HepG2 (cell line): Measurements from ENCODE around the gene C2orf78. TPM values are rescaled to one million over a fixed set of nuclear protein-coding genes. Genes with fewer than 3 reads are reported as not detected.

Source experiments
- ATAC-seq: fragments of 200-7000 bp; cut with Tn5 transposase; 3 replicates; pipeline ENCODE4 v1.9.1; 2020; ENCODE audit warnings: mild to moderate bottlenecking, moderate library complexity
- BruUV-seq: library from RNA; stranded (reverse); fragments of 400-500 nt; replicated peaks from 2 replicates; lab custom pipeline; 2021; lab: Mats Ljungman, UMichigan
- CTCF ChIA-PET: fragments of 300-600 bp; formaldehyde crosslinking; extraction: SDS; loops from one replicate; lab custom pipeline; 2021; ENCODE audit warnings: low total read pairs, inconsistent platforms, low intra/inter-chr PET ratio; lab: Yijun Ruan, JAX
- POLR2A ChIA-PET: fragments of 350-600 bp; sonication (Branson Sonifier 250); formaldehyde crosslinking; loops from one replicate; lab custom pipeline; 2020; ENCODE audit warnings: antibody characterized with exemption, inconsistent platforms; lab: Yijun Ruan, JAX
- DNase-seq: peaks from one replicate; pipeline ENCODE4 v3.0.0-alpha.2; 2015; ENCODE audit warnings: low spot score
- FAIRE-seq: peaks from 3 replicates; lab custom pipeline; 2011; peaks lifted over from hg19 to GRCh38; lab: Jason Lieb, UNC
- H2AFZ ChIP-seq: one replicate; pipeline ENCODE4 v1.6.1; 2011; ENCODE audit warnings: low read length, inconsistent platforms
- H3K27ac ChIP-seq: fragments of 300-600 bp; 3 replicates; pipeline ENCODE4 v1.8.0; 2011; ENCODE audit warnings: mixed run types, mild to moderate bottlenecking, mixed read lengths, low read length, inconsistent platforms; ENCODE audit not compliant: insufficient read depth; ENCODE audit errors: extremely low read length
- H3K27me3 ChIP-seq, 2 experiments: fragments of 200-600 bp in 1 of 2; 2 replicates in 1 of 2; 3 replicates in 1 of 2; pipeline versions ENCODE4 v1.6.0 to v1.8.0; 2011; ENCODE audit warnings: low read length in 2 of 2, mild to moderate bottlenecking in 2 of 2, moderate library complexity in 2 of 2, inconsistent platforms in 1 of 2; ENCODE audit not compliant: insufficient read depth in 2 of 2, control insufficient read depth in 1 of 2
- H3K36me3 ChIP-seq, 2 experiments: fragments of 200-600 bp in 1 of 2; replicated peaks in 1 of 2; 2 replicates in 1 of 2; 3 replicates in 1 of 2; pipeline versions ENCODE4 v1.5.1 to v1.8.0; 2011; ENCODE audit warnings: low read length in 2 of 2, inconsistent platforms in 1 of 2; ENCODE audit not compliant: insufficient read depth in 2 of 2, control insufficient read depth in 1 of 2
- H3K4me1 ChIP-seq: 2 replicates; pipeline ENCODE4 v1.5.1; 2012; ENCODE audit warnings: low read length, inconsistent platforms; ENCODE audit not compliant: insufficient read depth
- H3K4me2 ChIP-seq: 2 replicates; pipeline ENCODE4 v1.6.0; 2011; ENCODE audit warnings: low read depth, low read length, inconsistent platforms
- H3K4me3 ChIP-seq, 3 experiments: fragments of 200-600 bp in 1 of 3; sonication (generic), shearing (Covaris generic) in 1 of 3; replicated peaks in 1 of 3; 2 replicates each; pipeline ENCODE4 v1.5.1; 2011 to 2016; ENCODE audit warnings: low read length in 3 of 3, inconsistent platforms in 2 of 3, low read depth in 2 of 3, mild to moderate bottlenecking in 2 of 3, control low read depth in 1 of 3, mixed read lengths in 1 of 3; ENCODE audit not compliant: insufficient read depth in 1 of 3
- H3K79me2 ChIP-seq: one replicate; pipeline ENCODE4 v1.6.1; 2011; ENCODE audit warnings: low read length, inconsistent platforms; ENCODE audit not compliant: insufficient read depth
- H3K9ac ChIP-seq: 2 replicates; pipeline ENCODE4 v1.6.0; 2011; ENCODE audit warnings: mild to moderate bottlenecking, low read depth, low read length, inconsistent platforms; ENCODE audit not compliant: insufficient read depth
- H3K9me3 ChIP-seq: 2 replicates; pipeline ENCODE4 v1.5.1; 2012; ENCODE audit warnings: mild to moderate bottlenecking, low read length
- H4K20me1 ChIP-seq: 2 replicates; pipeline ENCODE4 v1.6.0; 2011; ENCODE audit warnings: inconsistent platforms, mild to moderate bottlenecking, low read length, moderate library complexity; ENCODE audit not compliant: insufficient read depth
- ADNP ChIP-seq: sonication (generic); formaldehyde crosslinking; IDR thresholded peaks from 2 replicates; pipeline ENCODE4 v1.4.0; 2020; ENCODE audit warnings: missing genetic modification reagents
- ELF3 ChIP-seq: IDR thresholded peaks from 2 replicates; pipeline ENCODE4 v1.6.1; 2016; ENCODE audit warnings: missing genetic modification reagents, missing compliant biosample characterization
- HOXD1 ChIP-seq: sonication (generic); formaldehyde crosslinking; IDR thresholded peaks from 2 replicates; pipeline ENCODE4 v1.5.0; 2020; ENCODE audit warnings: missing genetic modification reagents
- IKZF4 ChIP-seq: sonication (generic); formaldehyde crosslinking; IDR thresholded peaks from 2 replicates; pipeline ENCODE4 v1.5.1; 2020; ENCODE audit warnings: borderline replicate concordance, mild to moderate bottlenecking, low read depth, missing genetic modification reagents; ENCODE audit errors: not compliant biosample characterization
- NFE2 ChIP-seq: sonication (generic); formaldehyde crosslinking; IDR thresholded peaks from 2 replicates; pipeline ENCODE4 v1.4.0; 2020; ENCODE audit warnings: missing genetic modification reagents
- SAP130 ChIP-seq: IDR thresholded peaks from 2 replicates; pipeline ENCODE4 v1.6.1; 2016; ENCODE audit warnings: low read depth
- SIX1 ChIP-seq: sonication (generic); formaldehyde crosslinking; IDR thresholded peaks from 2 replicates; pipeline ENCODE4 v1.4.0; 2020; ENCODE audit warnings: missing genetic modification reagents, borderline replicate concordance
- SOX6 ChIP-seq, 2 experiments: fragments of 450-650 bp in 1 of 2; sonication (generic) in 1 of 2; formaldehyde crosslinking in 1 of 2; IDR thresholded peaks; 2 replicates each; pipeline versions ENCODE4 v1.4.0 to v1.6.1; 2017 to 2020; ENCODE audit warnings: antibody characterized with exemption in 1 of 2, mild to moderate bottlenecking in 1 of 2, missing genetic modification reagents in 1 of 2
- TAF1 ChIP-seq: sonication (generic); formaldehyde crosslinking; IDR thresholded peaks from 2 replicates; pipeline ENCODE4 v1.4.0; 2020; ENCODE audit warnings: missing genetic modification reagents
- TCF7L2 ChIP-seq: IDR thresholded peaks from 2 replicates; pipeline ENCODE4 v1.6.1; 2011; ENCODE audit warnings: mild to moderate bottlenecking, low read depth, low read length, moderate library complexity
- ZKSCAN8 ChIP-seq: IDR thresholded peaks from 2 replicates; pipeline ENCODE4 v1.6.1; 2016; ENCODE audit warnings: borderline replicate concordance, missing genetic modification reagents, missing compliant biosample characterization
- ZNF263 ChIP-seq: sonication (generic); formaldehyde crosslinking; IDR thresholded peaks from 2 replicates; pipeline ENCODE4 v1.4.0; 2020; ENCODE audit warnings: missing genetic modification reagents
- ZNF30 ChIP-seq: sonication (generic); formaldehyde crosslinking; IDR thresholded peaks from 2 replicates; pipeline ENCODE4 v1.5.0; 2020; ENCODE audit warnings: mild to moderate bottlenecking, missing genetic modification reagents
- ZNF34 ChIP-seq: sonication (generic); formaldehyde crosslinking; IDR thresholded peaks from 2 replicates; pipeline ENCODE4 v1.4.0; 2020; ENCODE audit warnings: mild to moderate bottlenecking, missing genetic modification reagents, borderline replicate concordance
- ZNF430 ChIP-seq: sonication (generic); formaldehyde crosslinking; IDR thresholded peaks from 2 replicates; pipeline ENCODE4 v1.9.0; 2021; ENCODE audit warnings: mild to moderate bottlenecking, missing genetic modification reagents
- ZNF761 ChIP-seq: sonication (generic); formaldehyde crosslinking; conservative IDR thresholded peaks from 2 replicates; pipeline ENCODE4 v1.4.0; 2020; ENCODE audit warnings: mild to moderate bottlenecking, missing genetic modification reagents
- WGBS: methylation state at CpG from one replicate; pipeline ENCODE4 v1.1.6; 2017; ENCODE audit warnings: low lambda C conversion rate; 5-methylcytosine and 5-hydroxymethylcytosine counted together
- in situ Hi-C: cut with HindIII; loops from 2 replicates; pipeline ENCODE4 v1.10.0; 2017; ENCODE audit warnings: low pct_unique_long_range_greater_than_20kb; ENCODE audit not compliant: extremely low pct_ligation_motif_present
- intact Hi-C: fragments of 100-400 bp; cut with micrococcal nuclease; formaldehyde crosslinking; loops from one replicate; pipeline ENCODE4 v1.10.0; 2022; ENCODE audit not compliant: unreplicated experiment
- polyA plus RNA-seq, 8 experiments: library from polyadenylated mRNA; depleted of rRNA in 3 of 8; stranded (reverse) in 7 of 8; unstranded in 1 of 8; fragments of >200 nt; fragmentation: Illumina TruSeq in 4 of 8; extraction: Trizol in 4 of 8; gene quantifications; 2 replicates each; pipeline versions ENCODE4 v1.2.1 to v1.2.3, GENCODE V29; 2011 to 2016; ENCODE audit warnings: low read depth in 4 of 8, missing spikeins in 1 of 8, mixed read lengths in 1 of 8; ENCODE audit not compliant: insufficient read depth in 1 of 8
- total RNA-seq, 5 experiments: library from RNA; depleted of rRNA; stranded (reverse); fragments of >200 nt; fragmentation: Illumina TruSeq; extraction: Trizol; gene quantifications; 2 replicates each; pipeline ENCODE4 v1.2.3, GENCODE V29; 2016; ENCODE audit warnings: low read depth in 1 of 5
- TF ChIP-seq, protein P1 (sequence below): sonication (generic); formaldehyde crosslinking; IDR thresholded peaks from 2 replicates; pipeline ENCODE4 v1.4.0; 2020; ENCODE audit warnings: missing genetic modification reagents
- TF ChIP-seq, protein P2 (sequence below): sonication (generic); formaldehyde crosslinking; IDR thresholded peaks from 2 replicates; pipeline ENCODE4 v1.8.1; 2023; ENCODE audit warnings: mild to moderate bottlenecking, missing genetic modification reagents
- TF ChIP-seq, protein P3 (sequence below): sonication (generic); formaldehyde crosslinking; conservative IDR thresholded peaks from 2 replicates; pipeline ENCODE4 v1.8.0; 2022; ENCODE audit warnings: missing genetic modification reagents
- TF ChIP-seq, protein P4 (sequence below): sonication (generic); formaldehyde crosslinking; IDR thresholded peaks from 2 replicates; pipeline ENCODE4 v1.5.1; 2020; ENCODE audit warnings: missing genetic modification reagents, mild to moderate bottlenecking, borderline replicate concordance

The C2orf78 gene
- total and polyA plus RNA-seq, 2 of the 13 experiments (the other 11 are each of a cell fraction or from before 2014, with no cell fraction given): not detected

DNA sequence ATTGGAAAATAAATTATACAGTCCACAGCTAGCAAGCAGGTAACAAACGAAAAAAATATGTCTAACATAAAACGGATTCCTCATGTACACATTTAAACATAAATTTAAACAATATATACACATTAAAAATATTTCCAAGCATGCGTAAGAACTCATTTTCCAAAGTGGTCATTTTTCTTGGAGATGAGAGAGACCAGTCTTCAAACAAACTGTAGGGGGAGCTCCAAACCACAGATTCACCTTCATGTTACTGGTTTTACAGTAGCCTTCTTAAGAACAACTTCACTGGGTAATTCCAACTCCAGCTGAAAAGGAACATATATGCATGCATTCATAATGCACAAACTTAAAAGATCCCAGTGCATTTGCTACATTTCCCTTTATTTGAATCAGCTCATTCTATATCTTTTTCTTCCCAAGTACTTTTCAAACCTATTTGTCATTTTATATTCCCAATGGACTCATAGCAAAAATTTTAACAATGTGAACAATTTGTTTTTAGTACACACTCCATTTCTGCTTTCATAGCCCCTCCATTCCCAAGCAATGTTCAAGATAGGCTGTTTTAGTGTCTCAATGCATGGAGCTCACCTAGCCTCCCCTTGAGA is 40.0 kb downstream of the C2orf78 start (continued):
- TF ChIP-seq ZNF30 (CRISPR knock-in tag) (no peak), ELF3 (CRISPR knock-in tag) (peak; percentile 15; the same call in 1 of the 2 replicates), ADNP (CRISPR knock-in tag) (no peak), TCF7L2 (no peak), SAP130 (CRISPR knock-in tag) (0 out of 2 replicates have a peak, but pooled peaks have one; percentile 25), HOXD1 (CRISPR knock-in tag) (no peak), ZKSCAN8 (CRISPR knock-in tag) (0 out of 2 replicates have a peak, but pooled peaks have one; percentile 48), TAF1 (no peak)

DNA sequence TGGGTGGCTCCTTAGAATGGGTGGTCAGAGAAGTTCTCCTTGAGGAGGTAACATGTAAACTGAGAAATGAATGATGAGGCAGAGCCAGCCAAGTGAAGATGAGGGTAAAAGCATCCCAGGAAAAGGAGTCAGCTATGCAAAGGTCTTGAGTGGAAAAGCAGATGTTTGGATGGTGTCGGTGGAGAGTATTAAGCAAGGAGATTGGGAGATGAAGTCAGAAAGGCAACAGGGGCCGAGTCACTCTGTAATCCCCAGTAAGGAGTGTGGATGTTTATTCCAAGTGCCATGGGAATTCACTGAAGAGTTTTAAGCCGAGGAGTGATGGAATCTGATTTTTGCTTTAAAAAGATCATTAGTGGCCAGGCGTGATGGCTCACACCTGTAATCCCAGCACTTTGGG is 41.4 kb downstream of the C2orf78 start:
- CTCF ChIA-PET: no interaction called here
- no peak for TF ChIP-seq SIX1
- TF ChIP-seq, protein P1, sequence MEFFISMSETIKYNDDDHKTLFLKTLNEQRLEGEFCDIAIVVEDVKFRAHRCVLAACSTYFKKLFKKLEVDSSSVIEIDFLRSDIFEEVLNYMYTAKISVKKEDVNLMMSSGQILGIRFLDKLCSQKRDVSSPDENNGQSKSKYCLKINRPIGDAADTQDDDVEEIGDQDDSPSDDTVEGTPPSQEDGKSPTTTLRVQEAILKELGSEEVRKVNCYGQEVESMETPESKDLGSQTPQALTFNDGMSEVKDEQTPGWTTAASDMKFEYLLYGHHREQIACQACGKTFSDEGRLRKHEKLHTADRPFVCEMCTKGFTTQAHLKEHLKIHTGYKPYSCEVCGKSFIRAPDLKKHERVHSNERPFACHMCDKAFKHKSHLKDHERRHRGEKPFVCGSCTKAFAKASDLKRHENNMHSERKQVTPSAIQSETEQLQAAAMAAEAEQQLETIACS: no peak
- no peak for TF ChIP-seq NFE2
- no peak for TF ChIP-seq ZNF430 (CRISPR knock-in tag)
- no peak for TF ChIP-seq ZNF34 (CRISPR knock-in tag)
- no peak for TF ChIP-seq SOX6 (IDR thresholded peaks at IDR 0.05)
- TF ChIP-seq SOX6 (CRISPR knock-in tag; IDR thresholded peaks at IDR 0.05): no peak
- TF ChIP-seq ZNF761: no peak
- TF ChIP-seq, protein P2, sequence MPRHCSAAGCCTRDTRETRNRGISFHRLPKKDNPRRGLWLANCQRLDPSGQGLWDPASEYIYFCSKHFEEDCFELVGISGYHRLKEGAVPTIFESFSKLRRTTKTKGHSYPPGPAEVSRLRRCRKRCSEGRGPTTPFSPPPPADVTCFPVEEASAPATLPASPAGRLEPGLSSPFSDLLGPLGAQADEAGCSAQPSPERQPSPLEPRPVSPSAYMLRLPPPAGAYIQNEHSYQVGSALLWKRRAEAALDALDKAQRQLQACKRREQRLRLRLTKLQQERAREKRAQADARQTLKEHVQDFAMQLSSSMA (CRISPR knock-in tag): no peak
- TF ChIP-seq, protein P3, sequence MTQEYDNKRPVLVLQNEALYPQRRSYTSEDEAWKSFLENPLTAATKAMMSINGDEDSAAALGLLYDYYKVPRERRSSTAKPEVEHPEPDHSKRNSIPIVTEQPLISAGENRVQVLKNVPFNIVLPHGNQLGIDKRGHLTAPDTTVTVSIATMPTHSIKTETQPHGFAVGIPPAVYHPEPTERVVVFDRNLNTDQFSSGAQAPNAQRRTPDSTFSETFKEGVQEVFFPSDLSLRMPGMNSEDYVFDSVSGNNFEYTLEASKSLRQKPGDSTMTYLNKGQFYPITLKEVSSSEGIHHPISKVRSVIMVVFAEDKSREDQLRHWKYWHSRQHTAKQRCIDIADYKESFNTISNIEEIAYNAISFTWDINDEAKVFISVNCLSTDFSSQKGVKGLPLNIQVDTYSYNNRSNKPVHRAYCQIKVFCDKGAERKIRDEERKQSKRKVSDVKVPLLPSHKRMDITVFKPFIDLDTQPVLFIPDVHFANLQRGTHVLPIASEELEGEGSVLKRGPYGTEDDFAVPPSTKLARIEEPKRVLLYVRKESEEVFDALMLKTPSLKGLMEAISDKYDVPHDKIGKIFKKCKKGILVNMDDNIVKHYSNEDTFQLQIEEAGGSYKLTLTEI (CRISPR knock-in tag): no peak
- TF ChIP-seq IKZF4 (CRISPR knock-in tag): no peak
- TF ChIP-seq ZNF263 (CRISPR knock-in tag): no peak
- TF ChIP-seq, protein P4, sequence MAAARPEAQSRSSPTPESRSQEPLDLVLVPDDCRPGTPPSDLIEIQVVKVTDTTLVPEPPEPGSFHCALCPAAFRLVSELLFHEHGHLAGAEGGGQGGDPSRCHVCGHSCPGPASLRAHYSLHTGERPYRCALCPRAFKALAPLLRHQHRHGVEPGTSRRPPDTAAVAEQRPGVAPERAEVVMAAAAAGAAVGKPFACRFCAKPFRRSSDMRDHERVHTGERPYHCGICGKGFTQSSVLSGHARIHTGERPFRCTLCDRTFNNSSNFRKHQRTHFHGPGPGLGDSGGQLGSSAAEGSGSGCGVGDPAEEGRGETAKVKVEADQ (CRISPR knock-in tag): no peak

More for the DNA sequence above, 41.4 kb downstream of the C2orf78 start:
- Histone ChIP-seq H4K20me1 (no peaks in the 10 kb centered on the region), H3K79me2 (peaks cover 16% of the 10 kb centered on the region), H3K9ac (no peak overlapping the region), H3K27ac (no peak overlapping the region), H2AFZ (no peak overlapping the region), H3K4me1 (peaks cover 22% of the 10 kb centered on the region), H3K9me3 (no peaks in the 10 kb centered on the region), H3K27me3 (peaks cover 0 to 3% of the 10 kb centered on the region in 2 experiments; a peak in 3 of 5 replicates), H3K4me3 (no peak overlapping the region), H3K4me2 (no peak overlapping the region), H3K36me3 (0 out of 5 replicates have a peak, but pooled peaks cover 0 to under 1% of the 10 kb centered on the region in 2 experiments)
- POLR2A ChIA-PET: no interaction called here
- intact Hi-C loops: no loop called here
- in situ Hi-C loops: loop anchor here (25.0 kb wide), 1 partner anchor 312 kb away; the partner anchor contains the start of gene BOLA3
- no TSS peak for BruUV-seq
- DNase-seq: no peak
- ATAC-seq: no peak
- FAIRE-seq: no peak
- 24% methylated on average over 4 of the region's 4 CpGs for WGBS
